Lung microvascular endothelial cell (primary cell): Measurements from ENCODE around the gene LMAN2. TPM values are rescaled to one million over a fixed set of nuclear protein-coding genes. Genes with fewer than 3 reads are reported as not detected.
"Not testable (repeated sequence)": the region's sequence is repeated elsewhere in the genome, so short reads cannot be mapped to it uniquely, and the experiment has no call there.

ENCODE experiments used
- DNase-seq, 2 donors: peaks; one replicate each; pipeline versions ENCODE4 v3.0.0 to v3.0.0-alpha.2; 2010; ENCODE audit warnings: low read depth in 2 of 2
- total RNA-seq: library from RNA; depleted of rRNA; stranded (reverse); fragments of >200 nt; gene quantifications from 2 replicates; pipeline ENCODE4 v1.2.1, GENCODE V29; 2014

Gene LMAN2
- total RNA-seq, 1 donor from 2014 or later: 376 TPM

DNA sequence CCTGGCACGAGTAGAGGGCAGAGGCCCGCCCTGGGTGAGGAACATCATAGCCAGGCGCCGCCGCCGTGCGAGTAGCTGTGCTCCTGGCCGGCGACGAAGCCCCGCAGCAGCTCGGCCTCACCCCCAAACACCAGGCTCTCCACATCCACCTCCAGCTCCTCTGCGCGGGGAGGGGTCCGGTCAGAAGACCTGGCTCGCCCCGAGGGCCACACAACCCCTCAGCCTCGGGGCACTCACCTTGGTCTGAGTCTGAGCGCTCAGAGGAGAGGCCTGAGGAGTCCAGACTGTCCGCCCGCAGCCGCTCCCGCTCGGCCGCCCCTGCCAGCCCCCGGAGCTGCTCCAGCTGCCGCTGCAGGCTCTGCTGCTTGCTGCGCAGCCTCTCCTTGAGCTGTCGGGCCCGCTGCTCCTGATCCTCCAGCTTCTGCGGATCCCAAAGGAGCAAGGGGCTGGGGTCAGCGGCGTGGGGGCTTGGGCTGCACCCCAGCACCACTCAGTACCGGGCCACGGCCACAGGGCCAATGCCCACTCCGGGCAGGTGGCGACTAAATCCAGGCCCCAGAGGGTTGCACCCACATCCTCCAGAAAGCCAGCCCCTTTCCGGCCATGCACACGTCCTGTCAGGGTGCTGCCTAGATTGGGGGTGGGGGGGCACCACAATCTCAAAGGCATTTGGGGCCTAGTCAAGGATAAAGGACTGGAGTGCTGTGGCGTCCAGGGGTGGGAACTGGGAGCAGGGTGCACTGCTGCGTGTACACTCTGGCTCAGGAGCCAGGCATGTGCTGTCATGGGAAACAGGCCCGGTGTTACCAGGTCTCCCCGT lies 43.7 kb downstream of the LMAN2 start:
- DNase-seq: no peak

DNA sequence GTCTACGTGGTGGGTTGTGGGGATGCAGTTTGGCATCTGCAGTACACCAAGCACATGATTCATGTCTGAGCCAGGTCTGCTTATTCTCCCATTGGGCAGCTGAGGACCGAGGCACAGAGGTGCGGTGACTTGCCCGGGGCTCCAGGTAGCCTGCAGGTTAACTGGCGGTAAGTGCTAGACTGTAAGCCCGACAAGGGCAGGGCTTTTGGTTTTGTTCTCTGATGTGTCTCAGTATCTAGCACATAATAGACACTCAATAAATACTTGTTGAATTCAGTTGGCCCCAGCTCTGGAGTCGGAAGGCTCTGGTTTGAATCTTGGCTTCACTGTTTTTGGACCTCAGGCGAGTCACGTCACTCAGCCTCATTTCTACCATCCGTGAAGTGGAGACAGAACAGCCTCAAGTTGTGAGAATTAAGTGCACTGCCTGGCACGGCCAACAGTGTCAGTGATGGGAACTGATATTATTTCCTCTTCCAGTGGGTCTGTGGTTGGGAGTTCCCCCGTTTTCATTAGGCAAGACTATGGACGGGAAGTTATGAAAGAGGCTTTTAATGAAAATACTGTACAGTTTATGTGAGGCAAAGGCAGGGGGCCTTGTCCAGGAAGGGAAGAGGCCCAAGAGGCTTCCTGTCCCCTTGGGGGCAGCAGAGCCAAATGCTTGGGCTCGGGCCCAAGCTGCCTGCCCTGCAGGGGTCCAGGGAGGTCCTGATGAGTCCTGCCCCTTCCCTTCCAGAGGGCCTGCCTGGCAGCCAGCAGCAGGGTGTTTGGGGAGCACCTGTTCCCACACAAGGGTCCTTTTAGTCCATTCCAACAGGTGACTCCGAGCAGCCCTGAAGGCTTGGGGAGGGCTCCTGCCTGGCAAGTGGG lies 44.6 kb downstream of the LMAN2 start:
- DNase-seq: peak; percentile 76 to 81

DNA sequence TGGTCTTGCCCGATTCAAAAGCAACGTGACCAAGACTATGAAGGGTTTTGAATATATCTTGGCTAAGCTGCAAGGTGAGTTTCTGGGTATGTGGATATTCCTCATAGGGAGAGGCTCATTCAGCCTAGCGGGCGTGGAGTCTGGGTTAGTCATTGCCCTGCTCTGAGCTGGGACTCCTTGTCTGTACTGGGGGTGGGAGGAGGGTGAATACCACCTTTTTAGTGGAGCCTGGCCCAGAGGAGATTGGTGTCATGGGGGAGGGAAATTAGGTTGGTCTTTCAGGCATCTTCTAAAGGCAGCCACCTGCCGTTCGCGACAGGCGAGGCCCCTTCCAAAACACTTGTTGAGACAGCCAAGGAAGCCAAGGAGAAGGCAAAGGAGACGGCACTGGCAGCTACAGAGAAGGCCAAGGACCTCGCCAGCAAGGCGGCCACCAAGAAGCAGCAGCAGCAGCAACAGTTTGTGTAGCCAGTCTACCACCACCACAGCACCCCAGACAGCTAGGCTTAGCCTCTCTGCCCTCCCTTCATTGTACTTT lies 45.3 kb downstream of the LMAN2 start:
- DNase-seq: not testable (repeated sequence)

DNA sequence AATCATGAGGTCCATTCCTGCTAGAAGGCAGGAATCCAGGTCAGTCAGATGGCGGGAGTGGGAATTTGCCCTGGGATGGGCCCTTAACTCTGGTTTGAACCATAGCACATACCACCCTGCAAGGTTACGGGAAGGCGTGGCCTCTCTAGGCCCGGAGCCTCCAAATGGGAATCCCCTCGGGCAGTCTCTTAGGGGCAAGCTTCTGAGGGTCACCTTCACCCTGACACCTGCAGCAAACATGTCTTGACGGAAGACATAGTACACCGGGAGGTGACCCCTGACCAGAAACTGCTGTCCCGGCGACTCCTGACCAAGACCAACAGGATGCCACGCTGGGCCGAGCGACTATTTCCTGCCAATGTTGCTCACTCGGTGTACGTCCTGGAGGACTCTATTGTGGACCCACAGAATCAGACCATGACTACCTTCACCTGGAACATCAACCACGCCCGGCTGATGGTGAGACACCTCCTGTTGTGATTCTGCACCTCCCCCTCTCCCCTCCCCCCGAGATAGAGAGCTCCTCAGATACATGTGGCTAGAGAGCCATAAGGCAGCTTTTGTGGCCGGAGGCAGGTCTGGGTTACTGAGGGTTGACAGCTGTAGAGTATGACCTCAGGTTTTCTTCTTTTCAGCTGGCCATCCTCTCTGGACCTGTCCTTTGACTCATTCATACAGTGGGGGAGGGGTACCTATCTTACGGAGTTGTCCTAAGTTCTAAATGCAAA lies 46.9 kb downstream of the LMAN2 start:
- peak; percentile 36 to 49 for DNase-seq

DNA sequence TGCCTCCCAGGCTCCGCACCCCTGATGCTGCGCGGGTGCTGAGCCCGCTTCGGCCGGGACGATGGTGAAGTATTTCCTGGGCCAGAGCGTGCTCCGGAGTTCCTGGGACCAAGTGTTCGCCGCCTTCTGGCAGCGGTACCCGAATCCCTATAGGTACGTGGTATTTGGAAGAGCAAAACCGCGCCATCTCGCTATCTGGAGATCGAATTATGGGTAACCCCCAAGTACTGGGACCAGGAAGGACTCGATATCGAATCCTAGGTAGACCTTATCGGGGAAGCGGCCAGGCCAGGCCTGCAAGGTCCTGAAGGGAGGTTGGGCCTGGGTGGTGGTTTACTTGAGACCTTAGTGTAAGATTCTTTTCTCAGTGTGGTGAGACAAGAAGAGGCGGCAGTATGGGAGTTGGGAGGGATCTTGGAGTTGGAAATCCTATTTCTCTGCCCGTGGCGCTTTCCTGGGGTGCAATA lies 47.5 kb downstream of the LMAN2 start:
- DNase-seq: peak; percentile 29 to 33

DNA sequence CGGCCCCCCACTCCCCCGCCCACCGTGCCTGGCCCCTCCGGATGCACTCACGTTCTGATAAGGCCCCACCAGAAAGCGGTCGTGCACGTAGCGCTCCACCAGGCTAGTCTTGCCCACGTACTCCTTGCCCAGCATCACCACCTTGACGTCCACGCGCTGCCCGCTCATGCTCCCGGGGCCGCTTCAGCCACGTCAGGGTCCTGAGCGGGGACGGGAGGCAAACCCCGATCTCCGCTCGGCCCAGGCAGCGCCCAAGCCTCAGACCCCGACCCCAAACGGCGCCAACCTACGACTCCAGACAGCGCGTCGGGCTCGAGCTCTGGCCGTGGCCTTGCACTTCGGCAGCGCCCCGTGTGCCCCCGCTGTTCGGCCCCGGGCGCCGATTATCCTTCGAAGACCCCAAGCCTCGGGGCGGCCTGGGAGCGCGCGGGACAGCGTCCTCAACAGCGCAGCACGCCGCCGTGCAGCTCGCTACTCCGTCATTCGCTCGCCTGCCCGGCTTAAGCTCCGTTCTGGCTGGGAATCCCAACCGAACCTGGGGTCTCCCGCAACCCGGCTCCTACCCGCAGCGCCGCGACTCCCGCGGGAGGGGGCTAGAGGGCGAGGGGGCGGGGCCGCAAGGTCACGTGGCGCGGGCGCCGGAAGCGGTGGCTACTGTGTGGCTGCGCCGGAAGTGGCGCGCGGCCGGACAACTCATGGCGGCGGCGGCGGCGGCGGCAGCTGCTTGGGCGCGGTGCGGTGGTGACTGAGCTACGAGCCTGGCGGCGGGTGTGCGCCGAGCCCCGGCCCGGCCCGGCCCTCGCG lies 48.1 kb downstream of the LMAN2 start, which contains the start of the genes PRELID1 and RAB24:
PRELID1 (plus strand) TSS at position 679 of the 804 bp plus-strand sequence. CDS start 187 bp downstream, outside the sequence.
RAB24 (minus strand) TSS at position 599 of the 804 bp plus-strand sequence; CDS start at position 168, 431 bp downstream.
- DNase-seq: peak; percentile 89 to 90

DNA sequence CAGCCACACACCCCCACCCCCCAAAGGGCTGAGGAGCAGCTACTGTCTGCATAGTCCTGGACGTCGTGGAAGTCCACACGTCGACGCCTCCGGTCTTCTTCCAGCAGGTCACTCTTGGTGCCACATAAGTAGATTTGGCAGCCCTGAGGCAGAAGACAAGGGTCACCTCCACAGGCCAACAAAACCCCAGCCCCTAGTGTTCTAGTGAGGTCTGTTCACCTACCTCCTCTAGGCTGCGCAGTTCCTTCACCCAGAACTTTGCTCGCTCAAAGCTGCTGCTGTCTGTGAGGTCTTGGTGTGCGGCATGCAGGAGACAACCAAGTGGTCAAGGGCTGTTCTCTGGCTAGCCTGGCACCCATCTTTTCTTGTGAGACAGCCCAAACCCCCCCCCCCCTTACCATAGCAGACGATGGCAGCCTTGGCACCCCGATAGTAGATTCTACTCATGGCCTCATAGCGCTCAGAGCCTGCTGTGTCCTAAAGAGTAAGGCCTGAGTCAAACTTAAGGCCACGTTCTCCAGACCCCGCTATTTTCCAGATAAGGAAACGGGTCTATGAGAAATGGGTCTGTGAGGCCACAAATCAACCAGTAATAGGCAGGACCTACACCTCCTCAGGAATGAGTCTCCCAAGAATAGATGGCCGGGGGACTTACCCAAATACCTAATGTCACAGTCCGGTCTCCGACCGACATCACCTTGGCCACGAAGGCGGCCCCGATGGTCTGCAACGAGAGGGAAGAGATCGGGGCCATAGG lies 48.9 kb downstream of the LMAN2 start:
- DNase-seq: no peak

DNA sequence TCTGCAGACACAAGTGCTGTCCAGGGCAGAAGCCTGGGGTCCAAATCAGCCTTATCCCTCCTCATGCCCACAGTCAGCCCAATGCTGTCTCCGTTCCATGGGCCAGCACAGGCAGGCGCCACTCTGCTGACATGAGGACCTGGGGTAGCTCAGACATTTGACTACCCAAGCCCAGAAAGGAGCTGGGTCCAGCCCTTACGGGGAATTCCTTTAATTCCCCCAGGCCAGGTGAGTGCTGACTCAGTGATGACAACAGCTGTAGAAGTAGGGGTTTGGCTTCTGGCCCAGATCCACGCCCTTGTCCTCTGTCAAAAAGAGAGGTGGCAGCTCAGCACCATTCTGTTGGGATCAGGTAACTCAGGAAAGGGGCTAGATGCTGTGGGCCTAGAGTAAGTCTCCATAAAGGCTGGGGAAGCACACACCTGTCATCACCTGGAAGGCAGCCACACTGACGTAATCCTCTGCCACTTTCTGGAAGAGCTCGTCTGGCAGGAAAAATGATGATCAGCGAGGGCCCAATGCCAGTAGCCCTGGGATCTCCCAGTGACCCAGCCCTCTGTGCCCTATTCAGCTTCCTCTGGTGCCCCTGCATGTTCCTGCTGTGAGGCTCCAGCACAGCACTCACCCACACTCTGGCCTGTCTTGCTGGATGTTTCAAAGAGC lies 49.8 kb downstream of the LMAN2 start:
- DNase-seq: peak in 1 of 2 donors; percentile 54

DNA sequence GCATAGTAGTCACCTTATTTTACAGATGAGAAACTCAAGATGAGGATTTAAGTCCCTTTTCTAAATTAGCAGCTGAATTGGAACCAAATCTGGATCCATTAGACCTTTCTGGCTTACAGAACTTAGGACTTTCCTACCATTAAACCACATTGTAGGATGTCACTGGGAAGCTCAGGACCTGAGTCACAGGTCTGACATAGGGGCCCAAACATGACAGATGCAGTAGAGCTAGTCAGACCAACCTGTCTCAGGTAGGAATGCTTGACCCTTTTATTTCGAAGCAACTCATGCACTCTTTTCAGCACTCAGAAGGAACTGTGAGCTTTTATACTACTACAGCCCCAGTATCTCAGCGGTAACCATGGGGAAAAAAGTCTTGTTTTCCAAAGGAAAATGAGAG lies 50.5 kb downstream of the LMAN2 start:
- no peak for DNase-seq

DNA sequence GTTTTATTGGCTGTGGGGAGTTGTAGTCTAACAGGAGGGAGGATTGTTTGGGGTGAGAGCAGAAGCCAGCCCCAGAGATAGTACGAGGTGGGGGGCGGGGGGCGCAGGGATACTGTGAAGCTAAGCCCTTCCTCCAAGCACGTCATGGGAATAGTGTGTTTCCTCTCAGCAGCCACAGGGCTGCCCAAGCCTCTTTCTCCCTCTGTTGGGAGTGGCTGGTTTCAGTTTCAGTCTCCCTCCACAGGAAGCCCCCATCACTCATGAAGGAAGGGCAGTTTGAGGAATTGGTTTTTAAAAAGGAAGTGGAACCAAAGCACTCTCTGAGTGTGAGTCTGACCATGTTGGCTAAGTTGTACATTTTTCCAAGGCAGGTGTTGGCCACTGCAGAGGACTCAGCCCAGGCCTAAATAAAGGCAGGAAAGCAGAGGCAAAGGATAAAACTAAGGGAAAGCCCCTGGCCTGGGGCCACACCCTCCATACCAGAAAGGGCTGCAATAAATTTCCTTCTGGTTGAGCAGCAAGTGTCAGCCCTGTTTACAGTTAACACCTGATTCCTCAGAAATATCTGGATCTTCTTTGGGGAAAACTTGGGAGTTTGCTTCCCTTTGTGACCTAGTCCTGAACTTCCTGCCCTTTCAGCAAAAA lies 51.1 kb downstream of the LMAN2 start:
- DNase-seq: peak; percentile 95 to 96

DNA sequence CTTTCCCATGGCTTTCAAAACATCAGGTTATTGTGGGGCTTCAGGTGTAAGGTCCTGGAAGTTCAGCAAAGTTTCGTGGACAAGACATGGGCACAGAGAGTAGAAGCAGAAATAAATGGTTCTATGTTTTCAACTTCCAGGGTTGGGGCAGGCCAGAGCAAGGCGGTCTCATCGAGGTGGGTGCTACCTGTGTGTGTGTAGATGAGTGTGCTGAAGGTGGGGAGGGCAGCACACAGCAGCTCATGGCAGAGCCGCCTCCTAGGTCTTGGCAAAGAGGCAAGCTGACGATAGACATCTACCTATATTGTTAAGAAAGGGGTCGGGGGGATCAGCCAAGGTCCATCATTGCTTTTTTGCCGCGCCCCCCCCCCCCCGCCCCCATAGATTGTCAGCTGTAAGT lies 51.8 kb downstream of the LMAN2 start:
- peak in 1 of 2 donors; percentile 33 for DNase-seq

DNA sequence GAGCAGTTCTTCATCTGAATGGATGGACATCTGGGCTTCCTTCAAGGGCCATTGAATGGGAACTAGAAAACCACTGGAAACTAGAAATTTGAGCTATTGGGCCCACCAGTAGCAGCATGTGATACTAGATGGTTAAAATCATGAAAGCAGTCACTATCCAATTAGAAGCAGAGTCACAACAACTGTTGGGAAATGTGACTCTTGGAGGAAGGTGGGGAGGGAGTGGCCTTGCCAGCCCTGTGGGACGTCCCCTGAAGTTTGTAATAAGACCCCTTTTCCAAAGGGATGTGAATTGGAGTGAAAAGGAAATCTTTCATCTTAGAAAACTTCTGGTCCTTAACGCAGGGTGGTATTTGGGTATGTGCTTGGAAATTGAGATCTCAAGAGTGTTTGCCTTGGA lies 53.5 kb downstream of the LMAN2 start:
- no peak for DNase-seq

DNA sequence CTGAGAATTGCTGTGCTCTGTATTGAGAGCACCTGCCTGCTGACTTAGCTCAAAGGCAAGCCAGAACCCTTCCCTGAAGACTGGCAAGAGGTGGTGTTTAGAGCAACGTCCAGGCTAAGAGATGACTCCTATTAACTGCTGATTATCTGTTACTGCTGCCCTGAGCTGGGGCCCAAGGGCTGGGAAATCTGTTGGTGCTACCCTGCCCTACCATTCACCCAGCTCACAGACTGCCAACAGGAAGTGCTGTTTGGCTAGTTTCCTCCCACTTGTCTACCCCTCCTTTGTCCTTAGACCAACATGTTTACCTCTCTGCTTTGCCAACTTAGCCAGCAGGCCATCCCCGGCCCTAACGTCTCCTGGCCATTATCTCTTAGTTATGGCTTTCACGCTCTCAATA lies 54.9 kb downstream of the LMAN2 start:
- peak; percentile 45 to 48 for DNase-seq

DNA sequence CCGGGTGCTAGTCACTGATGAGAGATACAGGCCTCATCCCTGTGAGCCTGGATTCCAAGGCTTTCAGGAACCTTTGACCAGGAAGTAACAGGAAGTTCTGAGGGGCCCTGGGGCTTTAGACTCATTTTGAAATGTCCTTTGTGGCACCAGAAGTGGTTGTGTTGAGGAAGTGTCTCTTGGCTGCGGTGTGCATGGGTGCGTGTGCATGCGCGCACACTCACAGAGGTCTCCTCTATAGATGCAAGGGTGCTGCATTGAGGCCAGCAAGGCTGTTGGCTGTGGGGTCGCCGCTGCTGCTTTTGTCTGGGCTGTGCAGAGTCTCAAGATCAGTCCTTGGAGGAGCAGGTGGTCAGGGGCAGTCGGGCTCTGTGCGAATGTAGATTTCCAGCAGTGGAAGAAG lies 55.5 kb downstream of the LMAN2 start:
- no peak for DNase-seq

DNA sequence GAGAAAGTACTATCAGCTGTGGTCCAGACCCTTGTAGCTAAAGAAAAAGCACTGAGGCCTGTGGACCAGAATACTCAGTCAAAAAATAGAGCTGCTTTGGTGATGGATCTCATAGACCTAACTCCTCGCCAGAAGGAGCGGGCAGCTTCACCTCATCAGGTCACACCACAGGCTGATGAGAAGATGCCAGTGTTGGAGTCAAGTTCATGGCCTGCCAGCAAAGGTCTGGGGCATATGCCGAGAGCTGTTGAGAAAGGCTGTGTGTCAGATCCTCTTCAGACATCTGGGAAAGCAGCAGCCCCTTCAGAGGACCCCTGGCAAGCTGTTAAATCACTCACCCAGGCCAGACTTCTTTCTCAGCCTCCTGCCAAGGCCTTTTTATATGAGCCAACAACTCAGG lies 56.8 kb downstream of the LMAN2 start:
- no peak for DNase-seq

DNA sequence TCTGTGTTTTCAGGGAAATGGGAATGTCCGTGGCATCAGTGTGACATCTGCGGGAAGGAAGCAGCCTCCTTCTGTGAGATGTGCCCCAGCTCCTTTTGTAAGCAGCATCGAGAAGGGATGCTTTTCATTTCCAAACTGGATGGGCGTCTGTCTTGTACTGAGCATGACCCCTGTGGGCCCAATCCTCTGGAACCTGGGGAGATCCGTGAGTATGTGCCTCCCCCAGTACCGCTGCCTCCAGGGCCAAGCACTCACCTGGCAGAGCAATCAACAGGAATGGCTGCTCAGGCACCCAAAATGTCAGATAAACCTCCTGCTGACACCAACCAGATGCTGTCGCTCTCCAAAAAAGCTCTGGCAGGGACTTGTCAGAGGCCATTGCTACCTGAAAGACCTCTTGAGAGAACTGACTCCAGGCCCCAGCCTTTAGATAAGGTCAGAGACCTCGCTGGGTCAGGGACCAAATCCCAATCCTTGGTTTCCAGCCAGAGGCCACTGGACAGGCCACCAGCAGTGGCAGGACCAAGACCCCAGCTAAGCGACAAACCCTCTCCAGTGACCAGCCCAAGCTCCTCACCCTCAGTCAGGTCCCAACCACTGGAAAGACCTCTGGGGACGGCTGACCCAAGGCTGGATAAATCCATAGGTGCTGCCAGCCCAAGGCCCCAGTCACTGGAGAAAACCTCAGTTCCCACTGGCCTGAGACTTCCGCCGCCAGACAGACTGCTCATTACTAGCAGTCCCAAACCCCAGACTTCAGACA lies 57.5 kb downstream of the LMAN2 start:
- DNase-seq: no peak

DNA sequence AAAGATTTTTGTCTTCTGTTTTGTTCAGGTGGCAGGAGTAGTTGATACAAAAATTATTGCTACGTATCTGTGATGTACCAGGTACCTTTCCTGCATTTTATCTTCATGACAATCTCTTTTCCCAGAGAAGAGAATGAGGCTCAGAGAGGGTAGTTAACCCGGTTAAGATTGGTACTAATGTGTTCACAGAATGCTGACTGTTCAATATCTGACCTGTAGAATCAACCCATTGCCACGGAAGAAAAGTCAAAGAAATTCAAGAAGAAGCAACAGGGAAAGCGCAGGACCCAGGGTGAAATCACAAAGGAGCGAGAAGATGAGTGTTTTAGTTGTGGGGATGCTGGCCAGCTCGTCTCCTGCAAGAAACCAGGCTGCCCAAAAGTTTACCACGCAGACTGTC lies 59.7 kb downstream of the LMAN2 start:
- no peak for DNase-seq
